GM12872 (cell line): ENCODE results near the gene USH1G.

Experiments
- CTCF ChIP-seq: IDR thresholded peaks from 3 replicates; pipeline ENCODE4 v1.5.1; 2011; ENCODE audit warnings: low read depth, mild to moderate bottlenecking, low read length, moderate library complexity; ENCODE audit not compliant: insufficient read depth

Gene USH1G

GRCh38 chr17:74923538-74924249 is 639 bp upstream of the USH1G start:
- peak; percentile 72 for TF ChIP-seq CTCF

GRCh38 chr17:74922172-74922571 is 883 bp downstream of the USH1G start:
- no peak for TF ChIP-seq CTCF

GRCh38 chr17:74921769-74922168 is 1.3 kb downstream of the USH1G start:
- no peak for TF ChIP-seq CTCF

GRCh38 chr17:74921026-74921681 is 1.9 kb downstream of the USH1G start:
- no peak for TF ChIP-seq CTCF

- TF ChIP-seq CTCF, result no peak
These were observed 2.4 kb downstream of the USH1G start for GRCh38 chr17:74920642-74921025.

GRCh38 chr17:74920306-74920620 is 2.8 kb downstream of the USH1G start:
- no peak for TF ChIP-seq CTCF

- TF ChIP-seq CTCF, result peak; percentile 44
These were observed 3.4 kb downstream of the USH1G start for GRCh38 chr17:74919440-74920305.
